Measurements from ENCODE around the gene CORO7. TPM values are rescaled to one million over a fixed set of nuclear protein-coding genes. Genes with fewer than 3 reads are reported as not detected.

Gene CORO7
- total RNA-seq, 2 donors from 2014 or later = 140 to 166 TPM

GRCh38 chr16:4414187-4414917, 2.0 kb downstream of the CORO7 start:
- peaks cover 33 to 34% of the 10 kb centered on the region in 2 donors for H3K4me1 Mint-ChIP-seq (ENCODE audit: low read depth in 2 of 2)

GRCh38 chr16:4412854-4413253, 3.5 kb downstream of the CORO7 start:
- DNase-seq (ENCODE audit: low spot score) = no peak
- no peaks in the 10 kb centered on the region for H3K9me3 Mint-ChIP-seq
- ATAC-seq = no peak
- no peaks in the 10 kb centered on the region for H3K27me3 Mint-ChIP-seq
- H3K27ac Mint-ChIP-seq = no peak overlapping the region
- no peak overlapping the region for H3K4me3 Mint-ChIP-seq
- H3K36me3 Mint-ChIP-seq = peaks cover 11% of the 10 kb centered on the region
- peaks cover 33 to 34% of the 10 kb centered on the region in 2 donors for H3K4me1 Mint-ChIP-seq (ENCODE audit: low read depth in 2 of 2)

More at GRCh38 chr16:4414187-4414917, 2.0 kb downstream of the CORO7 start:
- H3K9me3 Mint-ChIP-seq = no peaks in the 10 kb centered on the region
- ATAC-seq (peak; percentile 40 to 61), DNase-seq (ENCODE audit: low spot score) (peak; percentile 77)
- peak overlapping the region; percentile 98 for H3K4me3 Mint-ChIP-seq
- peaks cover 11% of the 10 kb centered on the region for H3K36me3 Mint-ChIP-seq
- H3K27me3 Mint-ChIP-seq = no peaks in the 10 kb centered on the region
- H3K27ac Mint-ChIP-seq = peak overlapping the region; percentile 90 to 98

- ATAC-seq = no peak
- no peak for DNase-seq (ENCODE audit: low spot score)
- peaks cover 33 to 34% of the 10 kb centered on the region in 2 donors for H3K4me1 Mint-ChIP-seq (ENCODE audit: low read depth in 2 of 2)
- peak overlapping the region; percentile 12 for H3K4me3 Mint-ChIP-seq
- no peaks in the 10 kb centered on the region for H3K9me3 Mint-ChIP-seq
- no peak overlapping the region for H3K27ac Mint-ChIP-seq
- peaks cover 11% of the 10 kb centered on the region for H3K36me3 Mint-ChIP-seq
- H3K27me3 Mint-ChIP-seq = no peaks in the 10 kb centered on the region
Measured at GRCh38 chr16:4412159-4412558, 4.2 kb downstream of the CORO7 start.

GRCh38 chr16:4411684-4412083, 4.7 kb downstream of the CORO7 start:
- peaks cover 32 to 33% of the 10 kb centered on the region in 2 donors for H3K4me1 Mint-ChIP-seq (ENCODE audit: low read depth in 2 of 2)
- no peaks in the 10 kb centered on the region for H3K27me3 Mint-ChIP-seq
- DNase-seq (ENCODE audit: low spot score) (no peak), ATAC-seq (no peak)
- H3K4me3 Mint-ChIP-seq = no peak overlapping the region
- no peaks in the 10 kb centered on the region for H3K9me3 Mint-ChIP-seq
- H3K36me3 Mint-ChIP-seq = peaks cover 11% of the 10 kb centered on the region
- H3K27ac Mint-ChIP-seq = no peak overlapping the region

GRCh38 chr16:4410335-4411075, 5.9 kb downstream of the CORO7 start:
- no peaks in the 10 kb centered on the region for H3K27me3 Mint-ChIP-seq
- peaks cover 10% of the 10 kb centered on the region for H3K36me3 Mint-ChIP-seq
- no peak overlapping the region for H3K4me3 Mint-ChIP-seq
- DNase-seq (ENCODE audit: low spot score) (no peak), ATAC-seq (no peak)
- no peaks in the 10 kb centered on the region for H3K9me3 Mint-ChIP-seq
- no peak overlapping the region for H3K27ac Mint-ChIP-seq
- H3K4me1 Mint-ChIP-seq (ENCODE audit: low read depth in 2 of 2) = peaks cover 30 to 31% of the 10 kb centered on the region in 2 donors

GRCh38 chr16:4409081-4409932, 7.1 kb downstream of the CORO7 start:
- Mint-ChIP-seq H3K4me1 (ENCODE audit: low read depth in 2 of 2) (peaks cover 19 to 24% of the 10 kb centered on the region in 2 donors), H3K4me3 (no peak overlapping the region), H3K9me3 (no peaks in the 10 kb centered on the region), H3K36me3 (peaks cover 6% of the 10 kb centered on the region), H3K27me3 (no peaks in the 10 kb centered on the region), H3K27ac (no peak overlapping the region)
- ATAC-seq (no peak), DNase-seq (ENCODE audit: low spot score) (no peak)

- H3K4me3 Mint-ChIP-seq = no peak overlapping the region
- no peaks in the 10 kb centered on the region for H3K27me3 Mint-ChIP-seq
- H3K36me3 Mint-ChIP-seq = peaks cover 6% of the 10 kb centered on the region
Measured at GRCh38 chr16:4408323-4408690, 8.1 kb downstream of the CORO7 start.

GRCh38 chr16:4407543-4408322, 8.7 kb downstream of the CORO7 start:
- no peak for ATAC-seq
- Mint-ChIP-seq H3K4me3 (no peak overlapping the region), H3K4me1 (ENCODE audit: low read depth in 2 of 2) (peaks cover 15 to 20% of the 10 kb centered on the region in 2 donors)

More at GRCh38 chr16:4408323-4408690, 8.1 kb downstream of the CORO7 start:
- Mint-ChIP-seq H3K4me1 (ENCODE audit: low read depth in 2 of 2) (peaks cover 15 to 20% of the 10 kb centered on the region in 2 donors), H3K27ac (no peak overlapping the region), H3K9me3 (no peaks in the 10 kb centered on the region)
- no peak for DNase-seq (ENCODE audit: low spot score)
- ATAC-seq = no peak

GRCh38 chr16:4404967-4405696, 11.3 kb downstream of the CORO7 start:
- no peaks in the 10 kb centered on the region for H3K9me3 Mint-ChIP-seq
- H3K4me3 Mint-ChIP-seq = no peak overlapping the region
- no peak overlapping the region for H3K27ac Mint-ChIP-seq

More at GRCh38 chr16:4407543-4408322, 8.7 kb downstream of the CORO7 start:
- no peaks in the 10 kb centered on the region for H3K27me3 Mint-ChIP-seq
- no peak for DNase-seq (ENCODE audit: low spot score)
- no peaks in the 10 kb centered on the region for H3K9me3 Mint-ChIP-seq
- no peak overlapping the region for H3K27ac Mint-ChIP-seq
- H3K36me3 Mint-ChIP-seq = peaks cover 6% of the 10 kb centered on the region

GRCh38 chr16:4404247-4404966, 12.0 kb downstream of the CORO7 start:
- Mint-ChIP-seq H3K4me3 (no peak overlapping the region), H3K9me3 (no peaks in the 10 kb centered on the region), H3K27ac (peak overlapping the region in 1 of 2 donors; percentile 17), H3K27me3 (no peaks in the 10 kb centered on the region), H3K36me3 (peaks cover 5% of the 10 kb centered on the region), H3K4me1 (ENCODE audit: low read depth in 2 of 2) (peaks cover 15 to 18% of the 10 kb centered on the region in 2 donors)
- ATAC-seq (peak in 1 of 2 donors; percentile 45), DNase-seq (ENCODE audit: low spot score) (peak; percentile 60)

More at GRCh38 chr16:4404967-4405696, 11.3 kb downstream of the CORO7 start:
- Mint-ChIP-seq H3K4me1 (ENCODE audit: low read depth in 2 of 2) (peaks cover 10 to 15% of the 10 kb centered on the region in 2 donors), H3K27me3 (no peaks in the 10 kb centered on the region), H3K36me3 (no peaks in the 10 kb centered on the region)
- ATAC-seq = no peak
- no peak for DNase-seq (ENCODE audit: low spot score)

GRCh38 chr16:4403133-4403949, 13.1 kb downstream of the CORO7 start:
- H3K36me3 Mint-ChIP-seq = peaks cover 5% of the 10 kb centered on the region
- ATAC-seq (no peak), DNase-seq (ENCODE audit: low spot score) (no peak)
- peaks cover 20 to 23% of the 10 kb centered on the region in 2 donors for H3K4me1 Mint-ChIP-seq (ENCODE audit: low read depth in 2 of 2)
- H3K9me3 Mint-ChIP-seq = no peaks in the 10 kb centered on the region
- H3K27ac Mint-ChIP-seq = no peak overlapping the region
- H3K4me3 Mint-ChIP-seq = no peak overlapping the region
- no peaks in the 10 kb centered on the region for H3K27me3 Mint-ChIP-seq

Data from natural killer cell treated with Interleukin-12 subunit alpha and Interleukin-12 subunit beta and Interleukin-15 and Interleukin-18, amount 100 ng/mL, for 72 hours (primary cell).